ENCODE results near the gene XAGE2.

DNA sequence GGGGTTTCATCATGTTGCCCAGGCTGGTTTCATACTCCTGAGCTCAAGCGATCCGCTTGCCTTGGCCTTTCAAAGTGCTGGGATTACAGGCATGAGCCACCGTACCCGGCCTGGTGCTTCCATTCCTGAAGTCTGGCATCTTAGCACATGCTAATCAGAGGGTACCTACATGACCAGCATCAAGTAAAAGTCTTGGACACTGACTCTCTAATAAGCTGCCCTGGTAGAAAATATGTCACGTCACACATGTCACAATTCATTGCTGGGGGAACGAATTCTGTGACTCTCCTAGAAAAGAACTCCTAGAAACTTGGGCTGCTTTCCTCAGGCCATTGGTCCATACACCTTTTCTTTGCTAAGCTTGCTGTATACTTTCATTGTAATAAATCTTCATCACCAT, 19.1 kb upstream of the XAGE2 start:
- TF ChIP-seq PHF8 (conservative IDR thresholded peaks at IDR 0.05; ENCODE audit: low read depth, low read length) (no peak), POLR2A (IDR thresholded peaks at IDR 0.05; ENCODE audit: control extremely low read depth in 1 of 2, low read depth in 2 of 2, low read length in 2 of 2) (no peak), YY1 (IDR thresholded peaks at IDR 0.05; ENCODE audit: low read depth, low read length) (no peak), KDM1A (IDR thresholded peaks at IDR 0.05; ENCODE audit: borderline replicate concordance, low read length) (no peak), TAF1 (IDR thresholded peaks at IDR 0.05; ENCODE audit: low read depth, low read length) (no peak), CHD1 (IDR thresholded peaks at IDR 0.05; ENCODE audit: low read depth, low read length) (no peak), EGR1 (IDR thresholded peaks at IDR 0.05; ENCODE audit: borderline replicate concordance, low read depth, low read length) (no peak), EP300 (IDR thresholded peaks at IDR 0.05; ENCODE audit: borderline replicate concordance in 1 of 2, low read depth in 2 of 2, low read length in 2 of 2) (no peak)
- TF ChIP-seq, protein P1, sequence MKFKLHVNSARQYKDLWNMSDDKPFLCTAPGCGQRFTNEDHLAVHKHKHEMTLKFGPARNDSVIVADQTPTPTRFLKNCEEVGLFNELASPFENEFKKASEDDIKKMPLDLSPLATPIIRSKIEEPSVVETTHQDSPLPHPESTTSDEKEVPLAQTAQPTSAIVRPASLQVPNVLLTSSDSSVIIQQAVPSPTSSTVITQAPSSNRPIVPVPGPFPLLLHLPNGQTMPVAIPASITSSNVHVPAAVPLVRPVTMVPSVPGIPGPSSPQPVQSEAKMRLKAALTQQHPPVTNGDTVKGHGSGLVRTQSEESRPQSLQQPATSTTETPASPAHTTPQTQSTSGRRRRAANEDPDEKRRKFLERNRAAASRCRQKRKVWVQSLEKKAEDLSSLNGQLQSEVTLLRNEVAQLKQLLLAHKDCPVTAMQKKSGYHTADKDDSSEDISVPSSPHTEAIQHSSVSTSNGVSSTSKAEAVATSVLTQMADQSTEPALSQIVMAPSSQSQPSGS (IDR thresholded peaks at IDR 0.05; ENCODE audit: low read length) = no peak
- TF ChIP-seq, protein P2, sequence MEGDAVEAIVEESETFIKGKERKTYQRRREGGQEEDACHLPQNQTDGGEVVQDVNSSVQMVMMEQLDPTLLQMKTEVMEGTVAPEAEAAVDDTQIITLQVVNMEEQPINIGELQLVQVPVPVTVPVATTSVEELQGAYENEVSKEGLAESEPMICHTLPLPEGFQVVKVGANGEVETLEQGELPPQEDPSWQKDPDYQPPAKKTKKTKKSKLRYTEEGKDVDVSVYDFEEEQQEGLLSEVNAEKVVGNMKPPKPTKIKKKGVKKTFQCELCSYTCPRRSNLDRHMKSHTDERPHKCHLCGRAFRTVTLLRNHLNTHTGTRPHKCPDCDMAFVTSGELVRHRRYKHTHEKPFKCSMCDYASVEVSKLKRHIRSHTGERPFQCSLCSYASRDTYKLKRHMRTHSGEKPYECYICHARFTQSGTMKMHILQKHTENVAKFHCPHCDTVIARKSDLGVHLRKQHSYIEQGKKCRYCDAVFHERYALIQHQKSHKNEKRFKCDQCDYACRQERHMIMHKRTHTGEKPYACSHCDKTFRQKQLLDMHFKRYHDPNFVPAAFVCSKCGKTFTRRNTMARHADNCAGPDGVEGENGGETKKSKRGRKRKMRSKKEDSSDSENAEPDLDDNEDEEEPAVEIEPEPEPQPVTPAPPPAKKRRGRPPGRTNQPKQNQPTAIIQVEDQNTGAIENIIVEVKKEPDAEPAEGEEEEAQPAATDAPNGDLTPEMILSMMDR (IDR thresholded peaks at IDR 0.05; ENCODE audit: control extremely low read depth in 1 of 3, insufficient read depth in 1 of 3, low read depth in 1 of 3, low read length in 3 of 3) = no peak
- TF ChIP-seq, protein P3, sequence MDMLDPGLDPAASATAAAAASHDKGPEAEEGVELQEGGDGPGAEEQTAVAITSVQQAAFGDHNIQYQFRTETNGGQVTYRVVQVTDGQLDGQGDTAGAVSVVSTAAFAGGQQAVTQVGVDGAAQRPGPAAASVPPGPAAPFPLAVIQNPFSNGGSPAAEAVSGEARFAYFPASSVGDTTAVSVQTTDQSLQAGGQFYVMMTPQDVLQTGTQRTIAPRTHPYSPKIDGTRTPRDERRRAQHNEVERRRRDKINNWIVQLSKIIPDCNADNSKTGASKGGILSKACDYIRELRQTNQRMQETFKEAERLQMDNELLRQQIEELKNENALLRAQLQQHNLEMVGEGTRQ (IDR thresholded peaks at IDR 0.05; ENCODE audit: low read length) = no peak
- TF ChIP-seq, protein P4, sequence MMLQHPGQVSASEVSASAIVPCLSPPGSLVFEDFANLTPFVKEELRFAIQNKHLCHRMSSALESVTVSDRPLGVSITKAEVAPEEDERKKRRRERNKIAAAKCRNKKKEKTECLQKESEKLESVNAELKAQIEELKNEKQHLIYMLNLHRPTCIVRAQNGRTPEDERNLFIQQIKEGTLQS (IDR thresholded peaks at IDR 0.05; ENCODE audit: insufficient read depth, low read depth, low read length) = no peak
- TF ChIP-seq, protein P5, sequence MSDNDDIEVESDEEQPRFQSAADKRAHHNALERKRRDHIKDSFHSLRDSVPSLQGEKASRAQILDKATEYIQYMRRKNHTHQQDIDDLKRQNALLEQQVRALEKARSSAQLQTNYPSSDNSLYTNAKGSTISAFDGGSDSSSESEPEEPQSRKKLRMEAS (IDR thresholded peaks at IDR 0.05) = no peak

Data from H1 (cell line).